H1 (cell line): Measurements from ENCODE around the gene BMPR1A. TPM values are rescaled to one million over a fixed set of nuclear protein-coding genes. Genes with fewer than 3 reads are reported as not detected.

ENCODE experiments used
- CTCF ChIA-PET: fragments of 300-600 bp; sonication (Branson Sonifier 250); formaldehyde crosslinking; loops from one replicate; lab custom pipeline; 2021; ENCODE audit not compliant: partially characterized antibody; lab: Charles Lee
- POLR2A ChIA-PET: fragments of 300-600 bp; sonication (Branson Sonifier 250); formaldehyde crosslinking; loops from one replicate; lab custom pipeline; 2021; ENCODE audit warnings: inconsistent platforms; ENCODE audit not compliant: partially characterized antibody; lab: Charles Lee
- DNase-seq, 2 experiments: peaks; one replicate each; pipeline versions ENCODE4 v3.0.0 to v3.0.0-alpha.2; 2010 to 2022; ENCODE audit warnings: low spot score in 2 of 2, low read depth in 1 of 2, mixed read lengths in 1 of 2
- FAIRE-seq: peaks from 2 replicates; lab custom pipeline; 2011; peaks lifted over from hg19 to GRCh38; lab: Jason Lieb, UNC
- H2AFZ ChIP-seq: 2 replicates; pipeline ENCODE4 v1.8.1; 2012; ENCODE audit warnings: low read length, inconsistent platforms
- H2AK5ac ChIP-seq: 2 replicates; pipeline ENCODE4 v1.6.1; 2013; ENCODE audit warnings: low read depth, low read length
- H2BK120ac ChIP-seq: replicated peaks from 2 replicates; pipeline ENCODE3; 2013; ENCODE audit warnings: low read depth, low read length, inconsistent platforms
- H2BK12ac ChIP-seq: 2 replicates; pipeline ENCODE4 v1.6.1; 2013; ENCODE audit warnings: low read depth, low read length
- H2BK15ac ChIP-seq: 2 replicates; pipeline ENCODE4 v1.6.1; 2013; ENCODE audit warnings: low read length
- H2BK20ac ChIP-seq: 2 replicates; pipeline ENCODE4 v1.6.1; 2013; ENCODE audit warnings: low read length
- H2BK5ac ChIP-seq: 2 replicates; pipeline ENCODE4 v1.6.1; 2013; ENCODE audit warnings: low read depth, low read length
- H3K14ac ChIP-seq: 2 replicates; pipeline ENCODE4 v1.6.1; 2013; ENCODE audit warnings: inconsistent platforms; ENCODE audit not compliant: insufficient read length
- H3K18ac ChIP-seq: 2 replicates; pipeline ENCODE4 v1.6.1; 2013; ENCODE audit warnings: low read length; ENCODE audit errors: extremely low read depth
- H3K23ac ChIP-seq: 2 replicates; pipeline ENCODE4 v1.6.1; 2013; ENCODE audit warnings: inconsistent platforms; ENCODE audit not compliant: insufficient read length
- H3K23me2 ChIP-seq: 2 replicates; pipeline ENCODE4 v1.6.1; 2013; ENCODE audit warnings: low read depth, low read length
- H3K27ac ChIP-seq: 2 replicates; pipeline ENCODE4 v1.6.1; 2011; ENCODE audit warnings: low read depth, low read length, inconsistent platforms
- H3K27me3 ChIP-seq, 4 experiments: replicated peaks in 1 of 4; 1 replicate in 1 of 4; 2 replicates in 3 of 4; pipeline versions ENCODE4 v1.6.1 to v1.8.1; 2011 to 2013; ENCODE audit warnings: low read length in 3 of 4, mild to moderate bottlenecking in 3 of 4, inconsistent platforms in 2 of 4, mixed read lengths in 2 of 4, moderate library complexity in 1 of 4; ENCODE audit not compliant: control insufficient read depth in 3 of 4, insufficient read depth in 3 of 4; ENCODE audit errors: extremely low read depth in 1 of 4
- H3K36me3 ChIP-seq, 4 experiments: 2 replicates each; pipeline versions ENCODE4 v1.6.1 to v1.8.1; 2011 to 2013; ENCODE audit warnings: mild to moderate bottlenecking in 4 of 4, low read length in 3 of 4, moderate library complexity in 2 of 4, control low read depth in 1 of 4, inconsistent platforms in 1 of 4; ENCODE audit not compliant: insufficient read depth in 4 of 4, control insufficient read depth in 2 of 4
- H3K4ac ChIP-seq: replicated peaks from 2 replicates; pipeline ENCODE3; 2013; ENCODE audit warnings: low read length, low read depth, mixed read lengths, inconsistent platforms; ENCODE audit not compliant: insufficient read length
- H3K4me1 ChIP-seq, 4 experiments: replicated peaks in 1 of 4; 1 replicate in 1 of 4; 2 replicates in 3 of 4; pipeline versions ENCODE4 v1.6.1 to v1.8.1; 2011 to 2013; ENCODE audit warnings: low read length in 3 of 4, inconsistent platforms in 2 of 4, mixed read lengths in 1 of 4; ENCODE audit not compliant: insufficient read depth in 4 of 4, control insufficient read depth in 3 of 4
- H3K4me2 ChIP-seq, 2 experiments: 2 replicates each; pipeline versions ENCODE4 v1.6.1 to v1.8.1; 2011 to 2013; ENCODE audit warnings: low read depth in 2 of 2, low read length in 2 of 2, control low read depth in 1 of 2, inconsistent platforms in 1 of 2, mild to moderate bottlenecking in 1 of 2; ENCODE audit not compliant: insufficient read depth in 1 of 2
- H3K4me3 ChIP-seq, 4 experiments: fragments of 200-600, 300-600 bp in 1 of 4; sonication (generic), shearing (Covaris generic), sonication (Bioruptor Twin) in 1 of 4; 2 replicates each; pipeline versions ENCODE4 v1.5.1 to v1.8.1; 2011 to 2016; ENCODE audit warnings: low read length in 4 of 4, low read depth in 3 of 4, control low read depth in 2 of 4, inconsistent platforms in 2 of 4, mild to moderate bottlenecking in 2 of 4, mixed read lengths in 1 of 4, moderate library complexity in 1 of 4; ENCODE audit not compliant: insufficient read depth in 2 of 4; ENCODE audit errors: extremely low read depth in 1 of 4
- H3K56ac ChIP-seq: replicated peaks from 2 replicates; pipeline ENCODE3; 2013; ENCODE audit warnings: low read depth, mild to moderate bottlenecking, mixed read lengths, low read length, inconsistent platforms; ENCODE audit not compliant: insufficient read length
- H3K79me1 ChIP-seq: 2 replicates; pipeline ENCODE4 v1.6.1; 2013; ENCODE audit warnings: low read depth, low read length, control low read depth
- H3K79me2 ChIP-seq, 2 experiments: 2 replicates each; pipeline versions ENCODE4 v1.6.1 to v1.8.1; 2012 to 2013; ENCODE audit warnings: low read length in 2 of 2, mild to moderate bottlenecking in 2 of 2, inconsistent platforms in 1 of 2; ENCODE audit not compliant: insufficient read depth in 2 of 2, control insufficient read depth in 1 of 2
- H3K9ac ChIP-seq, 4 experiments: replicated peaks in 1 of 4; 1 replicate in 1 of 4; 2 replicates in 3 of 4; pipeline versions ENCODE4 v1.6.1 to v1.8.1; 2011 to 2013; ENCODE audit warnings: low read depth in 3 of 4, low read length in 3 of 4, control low read depth in 2 of 4, mild to moderate bottlenecking in 2 of 4, moderate library complexity in 2 of 4, inconsistent platforms in 1 of 4; ENCODE audit errors: extremely low read depth in 1 of 4
- H3K9me3 ChIP-seq, 2 experiments: 2 replicates each; pipeline versions ENCODE4 v1.6.1 to v1.8.1; 2012 to 2013; ENCODE audit warnings: mild to moderate bottlenecking in 2 of 2, moderate library complexity in 2 of 2, control low read depth in 1 of 2, inconsistent platforms in 1 of 2, low read depth in 1 of 2, low read length in 1 of 2, mixed read lengths in 1 of 2; ENCODE audit not compliant: insufficient read depth in 2 of 2
- H4K20me1 ChIP-seq, 2 experiments: replicated peaks in 1 of 2; 2 replicates each; pipeline versions ENCODE3 to v1.8.1; 2011 to 2013; ENCODE audit warnings: inconsistent platforms in 2 of 2, low read length in 2 of 2, mild to moderate bottlenecking in 1 of 2; ENCODE audit not compliant: insufficient read depth in 2 of 2, control insufficient read depth in 1 of 2
- H4K5ac ChIP-seq: 2 replicates; pipeline ENCODE4 v1.6.1; 2013; ENCODE audit warnings: low read length, low read depth, mixed read lengths, inconsistent platforms; ENCODE audit not compliant: insufficient read length
- H4K8ac ChIP-seq: 2 replicates; pipeline ENCODE4 v1.8.0; 2013; ENCODE audit warnings: mild to moderate bottlenecking, moderate library complexity, low read length, inconsistent platforms; ENCODE audit not compliant: insufficient read depth; ENCODE audit errors: extremely low read depth
- H4K91ac ChIP-seq: replicated peaks from 2 replicates; pipeline ENCODE3; 2013; ENCODE audit warnings: low read length, mixed read lengths, inconsistent platforms; ENCODE audit not compliant: insufficient read length
- BRCA1 ChIP-seq: IDR thresholded peaks from 2 replicates; pipeline ENCODE4 v1.6.1; 2012; ENCODE audit warnings: low read depth, low read length, improper control_type of control experiment
- FOSL1 ChIP-seq: IDR thresholded peaks from 2 replicates; pipeline ENCODE4 v1.6.1; 2011; ENCODE audit warnings: mild to moderate bottlenecking, low read depth, low read length, moderate library complexity; ENCODE audit not compliant: insufficient read depth
- JUND ChIP-seq: IDR thresholded peaks from 2 replicates; pipeline ENCODE4 v1.6.1; 2011; ENCODE audit warnings: mild to moderate bottlenecking, improper control_type of control experiment, low read length
- WGBS, 2 experiments: shearing (Covaris generic) in 1 of 2; methylation state at CpG; one replicate each; pipeline versions ENCODE4 v1.1.6 to v1.1.7; 2013 to 2015; ENCODE audit warnings: low lambda C conversion rate in 2 of 2, mixed read lengths in 2 of 2, inconsistent platforms in 1 of 2, low coverage in 1 of 2, missing lambda C conversion rate in 1 of 2; ENCODE audit not compliant: insufficient replicate concordance in 2 of 2, insufficient coverage in 1 of 2, insufficient read length in 1 of 2; ENCODE audit errors: extremely low coverage in 1 of 2, missing lambda C conversion rate in 1 of 2; 5-methylcytosine and 5-hydroxymethylcytosine counted together
- polyA plus RNA-seq, 7 experiments: library from polyadenylated mRNA; depleted of rRNA in 3 of 7; stranded (reverse) in 5 of 7; unstranded in 2 of 7; fragments of >200 nt in 5 of 7; fragments of 200-250 nt in 2 of 7; gene quantifications; 1 replicate in 5 of 7; 2 replicates in 1 of 7; 4 replicates in 1 of 7; pipeline versions ENCODE4 v1.2.1 to v1.2.3, GENCODE V29; 2011 to 2013; ENCODE audit warnings: missing spikeins in 2 of 7, mixed read lengths in 2 of 7
- total RNA-seq: library from RNA; stranded (reverse); fragmentation: NEBNext Ultra II Directional; extraction: Animal tissue kit (Norgen Biotek cat#: 25700); gene quantifications from 2 replicates; pipeline ENCODE4 v1.2.1, GENCODE V29; 2021

BMPR1A gene
- total and polyA plus RNA-seq, 2 of the 8 experiments (the other 6 are each of a cell fraction or from before 2014, with no cell fraction given), result 34.4 to 129 TPM

GRCh38 chr10:86817246-86817645 is 60.8 kb downstream of the BMPR1A start:
- peaks cover 38 to 100% of the 10 kb centered on the region in 2 experiments for H3K79me2 ChIP-seq
- peaks cover 0 to 4% (median 2%) of the 10 kb centered on the region in 4 experiments; a peak in 4 of 8 replicates for H3K36me3 ChIP-seq
- no peak for FAIRE-seq

More at GRCh38 chr10:86817246-86817645, 60.8 kb downstream of the BMPR1A start:
- Histone ChIP-seq H2BK120ac (no peak overlapping the region), H3K79me1 (peaks cover 24% of the 10 kb centered on the region), H3K23ac (no peak overlapping the region), H3K9ac (no peak overlapping the region), H3K14ac (no peak overlapping the region), H2BK15ac (no peak overlapping the region), H3K23me2 (no peaks in the 10 kb centered on the region), H4K91ac (no peak overlapping the region), H4K8ac (no peak overlapping the region), H3K56ac (no peak overlapping the region), H4K20me1 (peaks cover 12 to 21% of the 10 kb centered on the region in 2 experiments), H3K4me3 (no peak overlapping the region), H2BK5ac (no peak overlapping the region), H3K27me3 (no peaks in the 10 kb centered on the region), H3K4me1 (peaks cover 0 to 19% (median 5%) of the 10 kb centered on the region in 4 experiments; a peak in 4 of 7 replicates), H3K18ac (no peak overlapping the region), H2AFZ (no peak overlapping the region), H2BK20ac (no peak overlapping the region), H4K5ac (no peak overlapping the region), H3K9me3 (no peaks in the 10 kb centered on the region), H3K27ac (no peak overlapping the region), H2BK12ac (no peak overlapping the region), H3K4me2 (no peak overlapping the region), H2AK5ac (no peak overlapping the region), H3K4ac (no peak overlapping the region)
- ChIA-PET POLR2A (interaction anchor here (1.0 to 1.4 kb wide), 2 partner anchors 16 to 64 kb away, joined by 3 read pairs; no protein-coding TSS in a partner anchor), CTCF (interaction anchor here (0.6 kb wide), 2 partner anchors 17 to 44 kb away, joined by 3 to 4 read pairs; no protein-coding TSS in a partner anchor)
- 86% methylated on average over 2 of the region's 2 CpGs; no CpG with 5 or more reads in 1 of the 2 experiments for WGBS, 2 experiments
- DNase-seq, result no peak
- no peak for TF ChIP-seq BRCA1
- no peak for TF ChIP-seq JUND
- no peak for TF ChIP-seq FOSL1
